Measurements from ENCODE around the gene GABPB1.
"Not testable (repeated sequence)": the region's sequence is repeated elsewhere in the genome, so short reads cannot be mapped to it uniquely, and the experiment has no call there.

- not testable (repeated sequence) for TF ChIP-seq CTCF, EP300 (IDR thresholded peaks at IDR 0.05)
Observed at GRCh38 chr15:50379413-50379812, 24.4 kb upstream of the GABPB1 start.
